Tibial nerve (tissue), 4 donors: ENCODE data around the gene ECT2L. TPM values are rescaled to one million over a fixed set of nuclear protein-coding genes. Genes with fewer than 3 reads are reported as not detected.

Source experiments
- DNase-seq, 2 donors: peaks; one replicate each; pipeline ENCODE4 v3.0.0-alpha.2; 2019; ENCODE audit warnings: low spot score in 2 of 2
- H3K27ac ChIP-seq, 4 donors: fragments of 200-600 bp; sonication (generic) in 3 of 4; one replicate each; pipeline ENCODE4 v1.5.1; 2017 to 2019; ENCODE audit warnings: mild to moderate bottlenecking in 1 of 4
- H3K27me3 ChIP-seq, 2 donors: fragments of 200-600 bp; sonication (generic) in 1 of 2; one replicate each; pipeline versions ENCODE4 v1.5.1 to v1.6.0; 2017 to 2019
- H3K36me3 ChIP-seq, 3 donors: fragments of 200-600 bp; sonication (generic); one replicate each; pipeline ENCODE4 v1.5.1; 2018 to 2019
- H3K4me1 ChIP-seq, 4 donors: fragments of 200-600 bp; sonication (generic) in 3 of 4; one replicate each; pipeline ENCODE4 v1.5.1; 2017 to 2019
- H3K4me3 ChIP-seq, 4 donors: fragments of 200-600 bp; sonication (generic) in 3 of 4; one replicate each; pipeline ENCODE4 v1.5.1; 2017 to 2019; ENCODE audit warnings: mild to moderate bottlenecking in 1 of 4, moderate library complexity in 1 of 4
- H3K9me3 ChIP-seq, 4 donors: fragments of 200-600 bp; sonication (generic) in 3 of 4; one replicate each; pipeline ENCODE4 v1.5.1; 2017 to 2019
- EP300 ChIP-seq, 2 donors: sonication (generic); formaldehyde crosslinking; IDR thresholded peaks; one replicate each; pipeline ENCODE4 v1.6.1; 2017; ENCODE audit warnings: antibody characterized with exemption in 2 of 2, mild to moderate bottlenecking in 1 of 2
- POLR2A ChIP-seq, 2 donors: fragments of 450-650 bp; IDR thresholded peaks; one replicate each; pipeline ENCODE4 v1.6.1; 2017; ENCODE audit warnings: antibody characterized with exemption in 2 of 2, mild to moderate bottlenecking in 2 of 2, moderate library complexity in 2 of 2
- WGBS, 2 donors: methylation state at CpG; one replicate each; pipeline ENCODE4 v1.1.5; 2018; 5-methylcytosine and 5-hydroxymethylcytosine counted together
- total RNA-seq, 4 donors: library from RNA; depleted of rRNA; stranded (reverse); fragments of >200 nt; gene quantifications; one replicate each; pipeline ENCODE4 v1.1.0, GENCODE V29; 2016
- TF ChIP-seq, protein P1 (sequence below), 5 experiments: fragments of 200-600 bp in 3 of 5; fragments of 450-650 bp in 2 of 5; sonication (generic) in 3 of 5; IDR thresholded peaks; one replicate each; pipeline ENCODE4 v1.5.1; 2016 to 2019; ENCODE audit warnings: antibody characterized with exemption in 5 of 5, mild to moderate bottlenecking in 3 of 5, moderate library complexity in 2 of 5

ECT2L gene
- total RNA-seq, 4 donors from 2014 or later = 0.21 to 1.1 (median 0.30) TPM; not detected in 1

DNA sequence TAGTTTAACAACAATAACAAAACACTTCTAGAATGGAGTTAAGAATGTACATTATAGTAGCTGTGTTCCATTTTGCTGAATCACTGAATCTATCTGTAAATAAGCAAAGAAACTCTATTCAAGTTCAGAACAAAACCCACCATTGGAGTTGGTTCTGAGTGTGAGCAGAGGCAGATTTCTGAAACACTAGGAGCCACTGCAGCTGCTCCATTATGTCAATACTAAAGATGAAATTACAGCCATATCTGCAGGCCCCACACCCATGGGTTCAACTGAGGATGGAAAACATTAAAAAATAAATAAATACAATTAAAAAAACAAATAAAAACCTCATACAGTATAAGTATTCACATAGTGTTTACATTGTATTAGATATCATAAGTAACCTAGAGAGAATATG lies 101.1 kb downstream of the ECT2L start:
- peaks cover 0 to 43% (median 0%) of the 10 kb centered on the region in 3 donors for H3K36me3 ChIP-seq
- DNase-seq = no peak
- no peaks in the 10 kb centered on the region for H3K4me1 ChIP-seq
- no peaks in the 10 kb centered on the region for H3K27me3 ChIP-seq
- H3K27ac ChIP-seq = no peak overlapping the region
- no peaks in the 10 kb centered on the region for H3K9me3 ChIP-seq
- TF ChIP-seq, protein P1, sequence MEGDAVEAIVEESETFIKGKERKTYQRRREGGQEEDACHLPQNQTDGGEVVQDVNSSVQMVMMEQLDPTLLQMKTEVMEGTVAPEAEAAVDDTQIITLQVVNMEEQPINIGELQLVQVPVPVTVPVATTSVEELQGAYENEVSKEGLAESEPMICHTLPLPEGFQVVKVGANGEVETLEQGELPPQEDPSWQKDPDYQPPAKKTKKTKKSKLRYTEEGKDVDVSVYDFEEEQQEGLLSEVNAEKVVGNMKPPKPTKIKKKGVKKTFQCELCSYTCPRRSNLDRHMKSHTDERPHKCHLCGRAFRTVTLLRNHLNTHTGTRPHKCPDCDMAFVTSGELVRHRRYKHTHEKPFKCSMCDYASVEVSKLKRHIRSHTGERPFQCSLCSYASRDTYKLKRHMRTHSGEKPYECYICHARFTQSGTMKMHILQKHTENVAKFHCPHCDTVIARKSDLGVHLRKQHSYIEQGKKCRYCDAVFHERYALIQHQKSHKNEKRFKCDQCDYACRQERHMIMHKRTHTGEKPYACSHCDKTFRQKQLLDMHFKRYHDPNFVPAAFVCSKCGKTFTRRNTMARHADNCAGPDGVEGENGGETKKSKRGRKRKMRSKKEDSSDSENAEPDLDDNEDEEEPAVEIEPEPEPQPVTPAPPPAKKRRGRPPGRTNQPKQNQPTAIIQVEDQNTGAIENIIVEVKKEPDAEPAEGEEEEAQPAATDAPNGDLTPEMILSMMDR (IDR thresholded peaks at IDR 0.05) = no peak
- TF ChIP-seq EP300 (IDR thresholded peaks at IDR 0.05) = no peak
- TF ChIP-seq POLR2A (IDR thresholded peaks at IDR 0.05) = no peak
- no peak overlapping the region for H3K4me3 ChIP-seq

- 80 to 81% methylated on average over 7 of the region's 7 CpGs for WGBS, 2 donors
- no peak for TF ChIP-seq EP300 (IDR thresholded peaks at IDR 0.05)
- TF ChIP-seq, protein P1 (IDR thresholded peaks at IDR 0.05) = no peak
- TF ChIP-seq POLR2A (IDR thresholded peaks at IDR 0.05) = no peak
- DNase-seq = no peak
- no peak overlapping the region for H3K27ac ChIP-seq
- H3K27me3 ChIP-seq = no peaks in the 10 kb centered on the region
- peaks cover 3 to 99% (median 9%) of the 10 kb centered on the region in 3 donors for H3K36me3 ChIP-seq
- H3K4me1 ChIP-seq = no peaks in the 10 kb centered on the region
- no peaks in the 10 kb centered on the region for H3K9me3 ChIP-seq
- H3K4me3 ChIP-seq = no peak overlapping the region
Measured at GRCh38 chr6:138907167-138907566, 111.3 kb downstream of the ECT2L start.

DNA sequence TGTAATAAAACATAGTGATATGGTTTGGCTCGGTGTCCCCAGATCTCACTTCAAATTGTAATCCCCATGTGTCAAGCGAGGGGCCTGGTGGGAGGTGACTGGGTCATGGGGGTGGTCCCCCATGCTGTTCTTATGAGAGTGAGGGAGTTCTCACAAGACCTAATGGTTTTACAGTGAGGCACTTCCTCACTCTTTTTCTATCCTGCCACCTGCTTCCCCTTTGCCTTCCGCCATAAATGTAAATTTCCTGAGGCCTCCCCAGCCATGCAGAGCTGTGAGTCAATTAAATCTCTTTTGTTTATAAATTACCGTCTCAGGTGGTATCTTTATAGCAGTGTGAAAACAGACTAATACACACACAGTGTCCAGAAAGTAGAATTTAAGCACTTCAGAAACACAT lies 113.6 kb downstream of the ECT2L start:
- Histone ChIP-seq H3K4me3 (no peak overlapping the region), H3K4me1 (no peaks in the 10 kb centered on the region), H3K27me3 (no peaks in the 10 kb centered on the region), H3K9me3 (no peaks in the 10 kb centered on the region), H3K36me3 (peaks cover 3 to 100% (median 9%) of the 10 kb centered on the region in 3 donors), H3K27ac (no peak overlapping the region)
- 68 to 83% methylated on average over 4 of the region's 4 CpGs for WGBS, 2 donors
- no peak for DNase-seq
- TF ChIP-seq EP300 (IDR thresholded peaks at IDR 0.05) = no peak
- TF ChIP-seq, protein P1 (IDR thresholded peaks at IDR 0.05) = no peak
- no peak for TF ChIP-seq POLR2A (IDR thresholded peaks at IDR 0.05)

- Histone ChIP-seq H3K4me1 (no peaks in the 10 kb centered on the region), H3K36me3 (peaks cover 3 to 100% (median 9%) of the 10 kb centered on the region in 3 donors), H3K27ac (no peak overlapping the region), H3K4me3 (no peak overlapping the region), H3K9me3 (no peaks in the 10 kb centered on the region), H3K27me3 (no peaks in the 10 kb centered on the region)
- no peak for DNase-seq
- WGBS, 2 donors = 71 to 75% methylated on average over 1 of the region's 1 CpG
- no peak for TF ChIP-seq POLR2A (IDR thresholded peaks at IDR 0.05)
- TF ChIP-seq, protein P1 (IDR thresholded peaks at IDR 0.05) = no peak
Measured at GRCh38 chr6:138909975-138910374, 114.1 kb downstream of the ECT2L start.

DNA sequence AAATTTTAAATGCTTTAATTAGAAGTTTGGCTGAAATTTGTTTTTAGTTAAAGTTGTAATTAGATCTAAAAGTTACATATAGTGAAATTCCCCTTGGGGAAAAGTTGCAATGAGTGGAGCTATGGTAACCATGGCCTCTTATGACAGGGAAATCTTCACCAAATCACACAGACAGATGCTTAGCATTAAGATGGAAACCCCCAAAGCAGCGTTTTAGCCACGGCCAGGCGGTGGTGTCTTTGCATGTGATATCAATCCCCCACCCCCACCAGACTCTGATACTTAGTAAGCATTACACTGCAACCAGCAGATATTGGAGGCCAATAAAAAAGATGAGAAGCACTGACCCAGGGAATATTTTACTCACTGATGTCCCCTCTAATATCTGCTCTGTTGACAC lies 116.4 kb downstream of the ECT2L start:
- no peaks in the 10 kb centered on the region for H3K4me1 ChIP-seq
- H3K27me3 ChIP-seq = no peaks in the 10 kb centered on the region
- H3K36me3 ChIP-seq = peaks cover 0 to 95% (median 3%) of the 10 kb centered on the region in 3 donors
- no peak overlapping the region for H3K27ac ChIP-seq
- DNase-seq = no peak
- TF ChIP-seq EP300 (IDR thresholded peaks at IDR 0.05) (no peak), POLR2A (IDR thresholded peaks at IDR 0.05) (no peak)
- TF ChIP-seq, protein P1 (IDR thresholded peaks at IDR 0.05) = no peak
- H3K4me3 ChIP-seq = no peak overlapping the region
- no peaks in the 10 kb centered on the region for H3K9me3 ChIP-seq
- WGBS, 2 donors = 56 to 83% methylated on average over 3 of the region's 3 CpGs
